Astrocyte of the cerebellum (primary cell): ENCODE results near the gene SCUBE3.

ENCODE experiments used
- DNase-seq: peaks from one replicate; pipeline ENCODE4 v3.0.0-alpha.2; 2011; ENCODE audit warnings: low read depth
- H3K4me3 ChIP-seq: 2 replicates; pipeline ENCODE4 v1.5.1; 2011; ENCODE audit warnings: mild to moderate bottlenecking, low read depth, low read length, moderate library complexity
- CTCF ChIP-seq: IDR thresholded peaks from 2 replicates; pipeline ENCODE4 v1.5.1; 2012; ENCODE audit warnings: low read length, low read depth, moderate library complexity, mild to moderate bottlenecking; ENCODE audit errors: missing control alignments
- in situ Hi-C: cut with HindIII; loops from 2 replicates; pipeline ENCODE4 v1.10.0; 2017; ENCODE audit warnings: low sequenced_read_pairs

The SCUBE3 gene

GRCh38 chr6:35242486-35242885, 28.7 kb downstream of the SCUBE3 start:
- TF ChIP-seq CTCF = no peak
- in situ Hi-C loops = loop anchor here (5.0 kb wide), 1 partner anchor 95 kb away; no protein-coding TSS in a partner anchor
- DNase-seq = no peak
- no peak overlapping the region for H3K4me3 ChIP-seq

GRCh38 chr6:35242906-35243305, 29.1 kb downstream of the SCUBE3 start:
- in situ Hi-C loops = loop anchor here (5.0 kb wide), 1 partner anchor 96 kb away; no protein-coding TSS in a partner anchor
- TF ChIP-seq CTCF = no peak
- no peak for DNase-seq
- no peak overlapping the region for H3K4me3 ChIP-seq

GRCh38 chr6:35243386-35243958, 29.7 kb downstream of the SCUBE3 start:
- in situ Hi-C loops = loop anchor here (5.0 kb wide), 1 partner anchor 96 kb away; no protein-coding TSS in a partner anchor
- TF ChIP-seq CTCF = no peak
- no peak for DNase-seq
- no peak overlapping the region for H3K4me3 ChIP-seq

- no peak overlapping the region for H3K4me3 ChIP-seq
- in situ Hi-C loops = loop anchor here (5.0 kb wide), 1 partner anchor 97 kb away; no protein-coding TSS in a partner anchor
- no peak for TF ChIP-seq CTCF
- DNase-seq = no peak
Observed at GRCh38 chr6:35244551-35244950, 30.8 kb downstream of the SCUBE3 start.

- in situ Hi-C loops = no loop called here
- H3K4me3 ChIP-seq = no peak overlapping the region
- TF ChIP-seq CTCF = no peak
- no peak for DNase-seq
Observed at GRCh38 chr6:35247642-35248231, 34.0 kb downstream of the SCUBE3 start.

GRCh38 chr6:35248300-35248699, 34.5 kb downstream of the SCUBE3 start:
- DNase-seq = no peak
- no peak overlapping the region for H3K4me3 ChIP-seq
- no peak for TF ChIP-seq CTCF
- in situ Hi-C loops = no loop called here
